Cardiac fibroblast (primary cell): ENCODE data around the gene BRINP3.

Experiments
- DNase-seq, 2 donors: peaks; one replicate each; pipeline versions ENCODE4 v3.0.0 to v3.0.0-alpha.2; 2010; ENCODE audit warnings: low read depth in 2 of 2
- H3K4me3 ChIP-seq, 2 donors: replicated peaks in 1 of 2; 1 replicate in 1 of 2; 2 replicates in 1 of 2; pipeline ENCODE4 v1.5.1; 2011; ENCODE audit warnings: low read depth in 2 of 2, low read length in 2 of 2, mild to moderate bottlenecking in 2 of 2, moderate library complexity in 1 of 2
- CTCF ChIP-seq: IDR thresholded peaks from one replicate; pipeline ENCODE4 v1.5.1; 2011; ENCODE audit warnings: low read depth, mild to moderate bottlenecking, low read length, inconsistent platforms

Gene BRINP3

GRCh38 chr1:190176776-190177175 is 300.9 kb downstream of the BRINP3 start:
- peak in 1 of 2 donors; percentile 34 for DNase-seq
- TF ChIP-seq CTCF: no peak

GRCh38 chr1:190175320-190175719 is 302.3 kb downstream of the BRINP3 start:
- DNase-seq: peak; percentile 4 to 25
- no peak for TF ChIP-seq CTCF

More at GRCh38 chr1:190176776-190177175, 300.9 kb downstream of the BRINP3 start:
- H3K4me3 ChIP-seq: no peak overlapping the region

GRCh38 chr1:190172651-190173430 is 304.8 kb downstream of the BRINP3 start:
- TF ChIP-seq CTCF: no peak
- peak; percentile 28 to 73 for DNase-seq
- no peak overlapping the region for H3K4me3 ChIP-seq

More at GRCh38 chr1:190175320-190175719, 302.3 kb downstream of the BRINP3 start:
- no peak overlapping the region for H3K4me3 ChIP-seq

- DNase-seq: peak in 1 of 2 donors; percentile 31
- H3K4me3 ChIP-seq: no peak overlapping the region
- TF ChIP-seq CTCF: no peak
These were observed 307.3 kb downstream of the BRINP3 start for GRCh38 chr1:190170321-190170720.

- no peak for TF ChIP-seq CTCF
- peak in 1 of 2 donors; percentile 38 for DNase-seq
- no peak overlapping the region for H3K4me3 ChIP-seq
These were observed 308.2 kb downstream of the BRINP3 start for GRCh38 chr1:190169311-190170067.

GRCh38 chr1:190168893-190169280 is 308.8 kb downstream of the BRINP3 start:
- no peak for TF ChIP-seq CTCF

More at GRCh38 chr1:190168893-190169280, 308.8 kb downstream of the BRINP3 start:
- H3K4me3 ChIP-seq: no peak overlapping the region
- peak in 1 of 2 donors; percentile 11 for DNase-seq
